ENCODE measurements around the gene NHLRC1.

NHLRC1 gene

GRCh38 chr6:18135171-18135570 lies 12.7 kb upstream of the NHLRC1 start:
- TF ChIP-seq, protein P1, sequence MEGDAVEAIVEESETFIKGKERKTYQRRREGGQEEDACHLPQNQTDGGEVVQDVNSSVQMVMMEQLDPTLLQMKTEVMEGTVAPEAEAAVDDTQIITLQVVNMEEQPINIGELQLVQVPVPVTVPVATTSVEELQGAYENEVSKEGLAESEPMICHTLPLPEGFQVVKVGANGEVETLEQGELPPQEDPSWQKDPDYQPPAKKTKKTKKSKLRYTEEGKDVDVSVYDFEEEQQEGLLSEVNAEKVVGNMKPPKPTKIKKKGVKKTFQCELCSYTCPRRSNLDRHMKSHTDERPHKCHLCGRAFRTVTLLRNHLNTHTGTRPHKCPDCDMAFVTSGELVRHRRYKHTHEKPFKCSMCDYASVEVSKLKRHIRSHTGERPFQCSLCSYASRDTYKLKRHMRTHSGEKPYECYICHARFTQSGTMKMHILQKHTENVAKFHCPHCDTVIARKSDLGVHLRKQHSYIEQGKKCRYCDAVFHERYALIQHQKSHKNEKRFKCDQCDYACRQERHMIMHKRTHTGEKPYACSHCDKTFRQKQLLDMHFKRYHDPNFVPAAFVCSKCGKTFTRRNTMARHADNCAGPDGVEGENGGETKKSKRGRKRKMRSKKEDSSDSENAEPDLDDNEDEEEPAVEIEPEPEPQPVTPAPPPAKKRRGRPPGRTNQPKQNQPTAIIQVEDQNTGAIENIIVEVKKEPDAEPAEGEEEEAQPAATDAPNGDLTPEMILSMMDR (IDR thresholded peaks at IDR 0.05) = no peak

GRCh38 chr6:18132346-18132745 lies 9.9 kb upstream of the NHLRC1 start:
- TF ChIP-seq, protein P1 (IDR thresholded peaks at IDR 0.05) = no peak

- TF ChIP-seq, protein P1 (IDR thresholded peaks at IDR 0.05) = no peak
Observed at GRCh38 chr6:18126121-18126520, 3.6 kb upstream of the NHLRC1 start.

DNA sequence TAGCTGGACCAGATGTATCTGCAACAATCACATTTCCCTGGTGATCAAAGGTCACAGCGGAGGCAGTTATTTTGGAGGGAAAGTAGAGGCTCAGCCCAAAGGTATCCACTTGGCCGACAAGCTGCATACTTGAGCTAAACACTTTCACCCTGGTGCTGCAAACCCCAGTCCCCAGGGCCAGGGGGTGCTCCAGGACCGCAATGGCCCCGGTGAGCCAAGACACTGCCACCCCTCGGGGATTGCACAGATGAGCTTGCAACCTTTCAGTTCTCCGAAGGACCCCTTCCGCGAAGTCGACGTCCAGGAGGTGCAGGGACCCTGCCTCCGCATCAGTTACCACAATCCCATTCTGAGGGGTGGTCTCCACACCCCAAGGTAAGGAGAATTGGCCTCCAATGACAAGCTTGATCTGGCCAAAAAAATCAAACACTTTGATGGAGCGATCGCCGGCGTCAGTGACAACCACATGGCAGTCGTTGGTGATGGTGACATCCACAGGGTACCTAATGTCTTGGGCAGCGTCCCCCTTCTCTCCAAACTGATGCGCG lies 823 bp downstream of the NHLRC1 start:
- TF ChIP-seq, protein P1 (IDR thresholded peaks at IDR 0.05) = no peak

DNA sequence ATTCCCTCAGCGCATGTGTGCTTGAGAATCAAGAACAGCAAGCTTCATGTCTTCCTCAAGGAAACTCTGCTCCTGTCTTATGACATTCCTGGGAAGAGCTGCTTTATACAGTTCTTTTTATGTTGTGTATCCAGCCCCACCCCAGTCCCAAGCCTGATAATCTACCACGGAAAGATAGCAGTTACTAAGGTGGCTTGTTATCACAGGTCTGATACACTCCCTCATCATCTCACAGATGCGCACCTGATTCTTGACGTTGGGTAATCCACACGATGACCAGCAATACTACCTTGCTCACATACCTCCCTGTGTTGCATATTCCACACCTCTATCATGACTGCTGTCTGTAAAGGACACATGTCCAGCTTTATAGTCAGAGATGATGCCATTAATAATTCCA lies 3.2 kb downstream of the NHLRC1 start:
- TF ChIP-seq, protein P1 (IDR thresholded peaks at IDR 0.05) = no peak

DNA sequence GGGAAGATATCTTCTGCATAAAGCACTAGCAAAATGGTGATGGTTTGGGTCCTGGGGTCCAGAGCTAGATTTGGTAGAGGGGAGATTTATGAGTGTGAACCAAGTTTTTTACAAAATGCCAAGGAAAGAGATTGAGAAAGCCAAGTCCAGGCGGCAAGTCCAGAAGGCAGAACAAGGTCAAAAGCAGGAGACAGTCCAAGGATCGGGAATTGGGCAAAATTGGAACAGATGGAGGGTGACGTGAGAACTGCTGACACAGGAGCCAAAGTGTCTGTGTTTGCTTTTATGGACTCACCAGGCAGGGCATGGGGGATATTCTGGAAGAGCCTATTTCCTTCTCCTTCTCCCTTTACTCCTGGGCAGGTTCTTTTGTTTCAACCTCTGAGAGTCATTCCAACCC lies 4.1 kb downstream of the NHLRC1 start:
- TF ChIP-seq, protein P1 (IDR thresholded peaks at IDR 0.05) = no peak

- TF ChIP-seq, protein P1 (IDR thresholded peaks at IDR 0.05) = no peak
Observed at GRCh38 chr6:18117136-18117535, 5.3 kb downstream of the NHLRC1 start.

- TF ChIP-seq, protein P1 (IDR thresholded peaks at IDR 0.05) = no peak
Observed at GRCh38 chr6:18115356-18115755, 7.1 kb downstream of the NHLRC1 start.

Data from LNCAP (cell line).